Measurements from ENCODE around the gene PEMT.
"Not testable (repeated sequence)": the region's sequence is repeated elsewhere in the genome, so short reads cannot be mapped to it uniquely, and the experiment has no call there.

The PEMT gene

DNA sequence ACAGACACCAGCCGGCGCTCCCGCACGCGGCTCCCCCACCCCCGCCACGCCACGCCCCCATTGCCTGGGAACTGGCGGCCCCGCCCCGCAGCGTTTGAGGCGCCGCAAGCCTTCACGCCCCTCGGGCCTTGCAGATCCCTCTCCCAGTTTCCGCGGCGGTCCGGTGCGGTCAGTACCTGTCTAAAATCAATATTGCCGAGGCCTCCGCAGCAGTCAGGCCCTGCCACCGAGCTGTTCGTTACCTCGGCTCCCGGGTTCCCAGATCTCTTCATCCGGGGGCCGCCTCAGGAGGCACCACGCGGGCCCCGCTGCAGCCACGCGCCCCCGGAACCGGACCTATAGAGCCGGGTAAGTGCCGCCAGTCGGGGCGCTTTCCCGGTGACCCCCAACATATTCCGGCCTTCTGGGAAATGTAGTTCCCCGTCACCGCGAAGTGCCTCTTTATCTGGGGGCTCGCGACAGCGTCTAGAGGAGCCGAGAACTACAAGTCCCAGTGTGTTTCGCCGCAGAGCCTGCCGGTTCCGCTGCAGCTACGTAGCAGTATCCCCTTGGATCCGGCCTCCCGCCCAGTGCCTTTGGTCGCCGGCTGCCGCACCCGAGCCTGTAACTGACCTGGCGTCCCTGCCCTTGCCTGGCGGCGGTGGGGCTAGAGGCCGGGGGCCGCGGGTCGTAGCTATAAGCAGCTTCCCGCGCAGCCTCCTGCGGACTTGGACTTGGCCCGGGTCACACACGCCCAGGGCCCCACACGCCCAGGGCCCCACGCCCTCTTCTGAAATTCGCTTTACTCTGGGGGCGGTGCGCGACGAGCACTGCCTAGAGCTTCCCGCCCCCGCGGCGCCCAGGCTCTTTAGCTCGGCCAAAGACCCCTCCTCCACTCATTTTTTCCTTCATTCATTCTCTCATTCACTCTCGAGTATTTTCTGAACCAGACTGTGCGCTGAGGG lies at the start of gene PEMT:
Gene PEMT (minus strand): TSS at position 354 of the 944 bp plus-strand sequence. CDS start 82 bp downstream, at position 272.
- DNase-seq = peak; percentile 97 to 98 (median 98)

- peak; percentile 29 to 43 (median 40) for DNase-seq
These were observed 48.3 kb upstream of the PEMT start for GRCh38 chr17:17639661-17640270.

- DNase-seq = peak; percentile 21 to 46 (median 31)
These were observed 47.0 kb upstream of the PEMT start for GRCh38 chr17:17638467-17638866.

- DNase-seq = no peak
These were observed 44.9 kb upstream of the PEMT start for GRCh38 chr17:17636272-17636885.

DNA sequence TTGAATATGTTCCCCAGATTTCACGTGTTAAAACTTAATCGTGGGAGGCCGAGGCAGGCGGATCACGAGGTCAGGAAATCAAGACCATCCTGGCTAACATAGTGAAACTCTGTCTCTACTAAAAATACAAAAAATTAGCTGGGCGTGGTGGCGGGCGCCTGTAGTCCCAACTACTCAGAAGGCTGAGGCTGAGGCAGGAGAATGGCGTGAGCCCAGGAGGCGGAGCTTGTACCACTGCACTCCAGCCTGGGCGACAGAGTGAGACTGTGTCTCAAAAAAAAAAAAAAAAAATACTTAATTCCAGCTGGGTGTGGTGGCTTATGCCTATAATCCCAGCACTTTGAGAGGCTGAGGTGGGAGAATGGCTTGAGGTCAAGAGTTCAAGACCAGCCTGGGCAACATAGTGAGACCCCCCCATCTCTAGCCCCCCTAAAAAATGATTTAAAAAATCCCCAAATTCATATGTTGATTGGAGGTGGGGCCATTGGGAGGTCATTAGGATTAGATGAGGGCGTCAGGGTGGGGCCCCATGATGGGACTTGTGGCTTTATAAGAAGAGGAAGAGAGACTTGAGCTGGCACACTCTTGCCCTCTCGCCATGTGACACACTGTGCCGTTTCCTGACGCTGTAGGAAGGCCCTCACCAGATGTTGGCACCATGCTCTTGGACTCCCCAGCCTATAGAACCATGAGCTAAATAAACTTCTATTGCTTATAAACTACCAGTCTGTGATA lies 44.2 kb upstream of the PEMT start:
- peak in 2 of 3 donors; percentile 25 to 43 for DNase-seq

- no peak for DNase-seq
These were observed 43.6 kb upstream of the PEMT start for GRCh38 chr17:17635126-17635525.

- DNase-seq = no peak
These were observed 41.8 kb upstream of the PEMT start for GRCh38 chr17:17633310-17633709.

DNA sequence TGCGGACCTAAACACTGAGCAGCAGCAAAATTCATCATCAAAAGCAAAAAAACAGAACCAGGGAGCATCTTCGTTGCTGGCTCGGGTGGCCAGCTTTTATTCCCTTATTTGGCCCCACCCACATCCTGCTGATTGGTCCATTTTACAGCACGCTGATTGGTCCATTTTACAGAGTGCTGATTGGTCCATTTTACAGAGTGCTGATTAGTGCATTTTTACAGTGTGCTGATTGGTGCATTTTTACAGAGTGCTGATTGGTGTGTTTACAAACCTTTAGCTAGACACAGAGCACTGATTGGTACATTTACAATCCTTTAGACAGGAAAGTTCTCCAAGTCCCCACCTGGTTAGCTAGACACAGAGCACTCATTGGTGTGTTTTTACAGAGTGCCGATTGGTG lies 41.2 kb upstream of the PEMT start:
- not testable (repeated sequence) for DNase-seq

GRCh38 chr17:17628388-17629008 lies 37.0 kb upstream of the PEMT start:
- DNase-seq = peak in 1 of 3 donors; percentile 35

DNA sequence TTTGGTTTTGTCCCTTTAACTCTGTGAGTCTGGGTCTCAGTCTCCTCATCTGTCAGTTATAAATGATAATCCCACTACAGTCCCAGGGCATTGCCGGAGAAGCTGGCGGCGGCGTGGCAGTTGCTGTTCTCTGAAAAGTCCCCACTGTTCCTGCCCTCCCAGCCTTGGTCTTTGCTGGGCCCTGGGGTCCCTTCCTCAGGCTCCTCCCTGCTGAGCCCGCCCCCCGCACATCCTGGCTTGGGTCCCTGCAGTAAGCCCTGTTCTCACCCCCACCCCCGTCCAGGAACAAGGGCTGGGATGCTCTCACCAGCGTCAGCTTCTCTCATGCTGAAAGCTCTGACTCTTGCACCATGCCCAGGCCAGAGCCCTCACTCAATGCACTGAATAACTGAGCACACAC lies 35.3 kb upstream of the PEMT start:
- no peak for DNase-seq

- DNase-seq = peak in 1 of 3 donors; percentile 32
These were observed 34.8 kb upstream of the PEMT start for GRCh38 chr17:17626151-17626805.

GRCh38 chr17:17624741-17625140 lies 33.2 kb upstream of the PEMT start:
- no peak for DNase-seq

- no peak for DNase-seq
These were observed 32.4 kb upstream of the PEMT start for GRCh38 chr17:17623904-17624303.

- peak in 2 of 3 donors; percentile 29 to 32 for DNase-seq
These were observed 29.7 kb upstream of the PEMT start for GRCh38 chr17:17621254-17621653.

- peak; percentile 62 to 70 (median 65) for DNase-seq
These were observed 22.2 kb upstream of the PEMT start for GRCh38 chr17:17613708-17614114.

- DNase-seq = no peak
These were observed 20.8 kb upstream of the PEMT start for GRCh38 chr17:17612085-17613022.

- DNase-seq = no peak
These were observed 17.6 kb upstream of the PEMT start for GRCh38 chr17:17609121-17609520.

- peak in 2 of 3 donors; percentile 29 to 31 for DNase-seq
These were observed 15.0 kb upstream of the PEMT start for GRCh38 chr17:17606416-17607000.

DNA sequence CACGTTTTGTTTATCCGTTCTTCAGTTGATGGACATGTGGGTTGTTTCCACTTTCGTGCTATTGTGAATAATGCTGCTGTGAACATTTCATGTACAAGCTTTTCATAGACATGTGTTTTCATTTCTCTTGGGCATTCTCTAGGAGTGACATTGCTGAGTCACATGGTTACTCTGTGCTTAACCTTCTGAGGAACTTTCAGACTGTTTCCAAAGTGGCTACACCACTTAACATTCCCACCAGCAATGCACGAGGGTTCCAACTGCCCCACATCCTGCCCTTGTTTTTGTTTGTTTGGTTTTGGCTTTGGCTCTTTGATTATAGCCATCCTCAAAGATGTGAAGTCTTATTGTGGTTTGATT lies 14.2 kb upstream of the PEMT start:
- no peak for DNase-seq

DNA sequence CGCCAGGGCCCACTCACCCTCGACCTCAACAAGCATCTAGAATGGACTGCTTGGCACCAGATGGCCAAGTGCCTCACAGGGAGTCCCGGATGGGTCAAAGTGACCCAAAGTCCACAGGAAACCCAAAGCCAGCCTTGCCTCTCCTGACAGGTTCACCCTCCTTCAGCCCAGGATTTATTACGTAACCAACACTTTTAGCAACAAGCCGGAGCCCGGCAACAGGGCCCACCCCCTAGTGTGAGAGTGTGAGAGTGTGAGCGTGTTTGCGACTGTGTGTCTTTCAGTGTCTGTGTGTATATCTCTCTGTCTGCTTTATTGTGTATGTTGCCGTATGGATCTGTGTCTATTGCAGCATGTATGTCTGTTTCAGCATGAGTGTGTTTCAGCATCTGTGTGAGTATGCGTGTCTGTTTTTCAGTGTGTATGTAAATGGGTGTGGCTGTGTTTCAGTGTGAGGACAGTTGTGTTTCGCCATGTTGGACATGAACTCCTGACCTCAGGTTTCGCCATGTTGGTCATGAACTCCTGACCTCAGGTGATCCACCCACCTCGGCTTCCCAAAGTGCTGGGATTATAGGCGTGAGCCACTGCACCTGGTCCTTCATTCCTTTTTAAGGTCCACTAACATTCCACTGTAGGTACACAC lies 13.7 kb upstream of the PEMT start:
- DNase-seq = no peak
